GM18517 (cell line): ENCODE results near the gene DPH5.
"Not testable (repeated sequence)": the region's sequence is repeated elsewhere in the genome, so short reads cannot be mapped to it uniquely, and the experiment has no call there.

Experiments used
- ATAC-seq: cut with Tn5 transposase; IDR thresholded peaks from one replicate; pipeline ENCODE4 v1.9.1; 2021; ENCODE audit warnings: mild to moderate bottlenecking, moderate library complexity; ENCODE audit not compliant: unreplicated experiment

The DPH5 gene, protein sequence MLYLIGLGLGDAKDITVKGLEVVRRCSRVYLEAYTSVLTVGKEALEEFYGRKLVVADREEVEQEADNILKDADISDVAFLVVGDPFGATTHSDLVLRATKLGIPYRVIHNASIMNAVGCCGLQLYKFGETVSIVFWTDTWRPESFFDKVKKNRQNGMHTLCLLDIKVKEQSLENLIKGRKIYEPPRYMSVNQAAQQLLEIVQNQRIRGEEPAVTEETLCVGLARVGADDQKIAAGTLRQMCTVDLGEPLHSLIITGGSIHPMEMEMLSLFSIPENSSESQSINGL

DNA sequence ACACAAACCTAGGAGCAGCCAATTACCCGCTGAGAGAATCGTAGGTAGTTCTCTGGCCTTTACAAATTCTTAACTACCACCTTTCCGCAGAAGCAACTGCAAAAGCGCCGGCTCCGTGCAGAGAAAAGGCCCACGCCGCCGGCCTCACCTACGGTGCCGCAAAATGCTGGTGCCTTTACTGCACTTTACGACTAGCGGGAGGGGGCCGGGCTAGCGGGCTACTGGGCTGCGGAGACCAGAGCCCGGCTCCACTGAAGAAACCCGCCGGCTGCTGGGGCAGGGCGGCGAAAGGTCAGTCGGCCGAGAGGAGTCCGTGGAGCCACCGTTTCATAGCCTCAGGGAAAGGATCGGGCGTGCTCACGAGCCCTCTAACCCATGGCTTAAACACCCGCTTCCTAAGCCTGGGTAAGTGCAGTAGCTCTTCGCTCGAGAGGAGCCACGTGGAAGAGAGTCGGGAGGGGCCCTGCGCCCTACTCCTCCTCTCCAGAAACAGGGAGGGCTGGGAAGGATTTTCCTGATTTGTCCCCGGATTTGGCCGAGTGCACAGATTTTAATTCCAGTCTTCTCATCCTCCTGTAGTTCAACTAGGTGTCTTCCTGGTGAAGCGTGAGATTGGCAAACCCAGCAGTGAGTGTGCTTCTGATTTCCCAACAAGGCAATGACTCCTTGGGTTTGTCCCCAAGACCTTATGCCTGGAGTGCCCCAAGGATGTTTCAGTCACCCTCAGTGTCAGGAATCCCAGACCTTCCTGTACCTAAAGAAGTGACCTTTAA lies at the start of gene DPH5:
Gene DPH5, minus strand, starts transcription at position 128 of the 773 bp plus-strand sequence. CDS start 341 bp downstream, outside the sequence.
- ATAC-seq, result peak; percentile 79

DNA sequence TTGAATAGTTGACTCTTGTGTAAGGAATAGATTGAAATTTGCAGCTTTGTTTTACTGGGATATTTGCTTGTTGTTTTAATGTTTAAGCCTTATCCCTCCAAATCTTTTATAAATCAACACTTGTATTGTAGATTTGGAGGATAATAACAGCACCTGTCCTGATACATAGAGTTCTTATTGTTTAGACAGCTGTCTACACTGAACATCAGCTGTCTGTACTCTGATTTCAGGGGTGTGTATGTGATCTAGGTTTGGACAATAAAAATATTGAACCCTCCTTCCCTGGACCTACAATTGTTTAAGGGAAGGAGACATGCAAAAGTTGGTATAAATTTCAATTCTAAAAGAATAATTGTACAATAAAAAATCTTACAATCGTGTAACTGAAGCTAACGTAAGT lies 48.3 kb upstream of the DPH5 start:
- no peak for ATAC-seq

- no peak for ATAC-seq
These were observed 45.9 kb upstream of the DPH5 start for GRCh38 chr1:101071470-101071891.

GRCh38 chr1:101069158-101069557 lies 43.6 kb upstream of the DPH5 start:
- ATAC-seq, result no peak

- not testable (repeated sequence) for ATAC-seq
These were observed 41.4 kb upstream of the DPH5 start for GRCh38 chr1:101066937-101067335.

- no peak for ATAC-seq
These were observed 40.8 kb upstream of the DPH5 start for GRCh38 chr1:101066260-101066936.

DNA sequence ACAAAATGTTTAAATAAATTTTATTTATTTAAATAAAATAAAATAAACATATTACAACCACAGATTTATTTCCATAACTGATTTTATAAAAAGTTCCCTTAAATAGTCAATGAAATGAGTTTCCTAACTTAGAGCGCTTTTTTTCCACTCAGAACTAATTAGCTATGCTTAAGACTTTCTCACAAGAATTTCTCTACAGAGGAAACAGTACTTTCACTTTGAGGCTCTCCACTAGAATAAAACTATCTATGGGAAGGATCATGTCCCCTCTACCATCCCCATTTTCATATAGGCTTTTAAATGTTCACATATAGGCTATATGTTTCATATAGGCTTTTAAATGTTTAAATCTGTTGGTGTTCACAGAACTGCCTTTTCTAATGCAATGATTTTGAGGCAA lies 40.0 kb upstream of the DPH5 start:
- ATAC-seq, result no peak

DNA sequence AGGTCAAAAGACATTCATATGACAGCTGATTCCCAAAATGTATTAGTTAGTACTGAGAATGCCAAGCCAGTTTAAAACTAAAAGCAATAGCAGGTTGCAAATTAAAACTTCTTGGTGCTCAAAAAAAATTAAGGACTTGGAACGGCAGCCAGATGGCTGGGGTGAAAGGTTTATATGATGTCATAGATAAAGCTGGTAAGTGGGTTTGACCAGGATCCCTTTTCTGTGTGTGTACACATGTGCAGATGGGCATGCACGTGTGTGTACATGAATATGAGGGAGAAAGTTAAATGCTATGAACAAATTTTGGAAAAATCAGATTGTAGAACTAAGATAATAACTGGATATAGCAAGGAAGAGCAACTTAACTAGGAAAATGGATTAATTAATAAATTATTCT lies 39.1 kb upstream of the DPH5 start:
- no peak for ATAC-seq

DNA sequence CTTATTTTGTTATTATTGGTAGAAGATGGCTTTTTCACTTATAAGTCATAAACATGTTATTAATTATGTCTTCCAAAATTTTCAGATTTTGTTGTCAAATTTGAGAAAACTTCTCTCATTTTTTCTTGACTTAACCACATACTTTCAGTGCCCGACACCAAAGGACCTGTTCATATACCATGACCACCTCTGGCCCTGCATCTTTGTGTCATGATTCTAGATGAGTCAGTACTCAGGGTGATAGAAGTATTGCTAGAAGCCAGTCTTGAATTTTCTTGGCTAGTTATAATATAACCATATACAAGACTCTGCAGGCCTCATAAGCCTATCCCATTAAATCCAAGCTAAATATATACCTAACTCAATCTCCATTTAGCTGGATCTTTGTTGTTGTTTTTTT lies 35.4 kb upstream of the DPH5 start:
- ATAC-seq, result no peak

DNA sequence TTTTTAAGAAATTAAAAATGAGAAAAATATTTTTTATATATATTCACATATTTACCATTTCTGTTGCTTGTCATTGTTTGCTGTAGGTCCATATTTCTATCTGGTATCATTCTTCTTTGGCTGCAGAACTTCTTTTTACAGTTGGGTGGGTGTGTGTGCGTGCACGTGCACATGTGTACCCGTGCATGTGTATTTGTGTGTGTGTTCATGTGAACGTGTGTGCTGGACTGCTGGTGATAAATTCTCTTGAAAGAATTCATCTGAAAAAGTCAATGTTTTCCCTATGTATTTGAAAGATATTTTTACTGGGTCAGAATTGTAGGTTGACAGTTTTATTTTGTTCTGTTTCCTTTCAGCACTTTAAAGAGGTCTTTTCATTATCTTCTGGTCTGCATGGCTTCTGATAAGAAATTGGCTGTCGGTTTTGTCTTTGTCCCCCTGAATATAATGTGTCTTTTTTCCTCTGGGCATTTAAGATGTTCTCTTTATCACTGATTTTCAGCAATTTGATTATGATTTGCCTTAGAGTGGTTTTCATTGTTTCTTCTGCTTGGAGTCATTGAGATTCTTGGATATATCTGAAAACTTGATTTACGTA lies 34.5 kb upstream of the DPH5 start:
- no peak for ATAC-seq

GRCh38 chr1:101055623-101056022 lies 30.0 kb upstream of the DPH5 start:
- no peak for ATAC-seq

- ATAC-seq, result peak; percentile 91
These were observed 26.4 kb upstream of the DPH5 start for GRCh38 chr1:101051688-101052638.

GRCh38 chr1:101050869-101051268 lies 25.3 kb upstream of the DPH5 start:
- ATAC-seq, result no peak

- ATAC-seq, result no peak
These were observed 19.2 kb upstream of the DPH5 start for GRCh38 chr1:101044749-101045148.

DNA sequence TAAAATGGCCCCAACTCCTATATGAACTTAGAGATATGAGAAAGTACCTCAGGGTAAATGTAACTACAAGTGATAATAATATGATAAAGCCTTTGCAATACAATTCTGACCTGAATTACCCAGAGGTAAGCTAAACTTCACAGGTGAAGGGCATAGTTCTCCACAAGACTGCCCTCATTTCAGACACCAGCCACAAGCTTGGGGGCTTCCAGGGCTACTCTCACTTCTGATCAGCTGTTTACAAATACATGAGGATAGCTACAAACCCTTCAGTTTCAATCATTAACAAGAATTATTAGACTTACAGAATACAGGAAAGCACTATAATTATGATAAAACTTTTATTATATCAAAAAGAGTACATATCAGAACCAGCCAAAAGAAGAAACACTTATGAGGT lies 18.7 kb upstream of the DPH5 start:
- no peak for ATAC-seq

DNA sequence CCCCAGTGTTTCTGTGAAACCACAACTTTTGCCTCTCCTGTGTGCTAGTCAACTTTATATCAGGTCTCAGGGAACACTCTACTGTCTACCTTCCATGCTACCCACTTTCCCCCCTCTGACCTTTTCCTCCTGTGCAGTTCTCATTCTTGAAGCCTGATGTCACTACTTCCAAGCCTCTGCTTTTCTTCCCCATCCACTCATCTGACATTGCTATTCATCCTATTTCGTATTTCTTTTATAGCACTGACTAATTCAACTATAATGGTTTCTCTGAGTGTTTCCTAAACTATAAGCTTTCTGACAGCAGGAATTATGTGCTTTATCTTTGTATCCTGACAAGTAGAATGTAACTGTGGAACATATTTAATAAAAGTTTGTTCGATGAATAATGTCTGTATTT lies 18.2 kb upstream of the DPH5 start:
- ATAC-seq, result no peak

DNA sequence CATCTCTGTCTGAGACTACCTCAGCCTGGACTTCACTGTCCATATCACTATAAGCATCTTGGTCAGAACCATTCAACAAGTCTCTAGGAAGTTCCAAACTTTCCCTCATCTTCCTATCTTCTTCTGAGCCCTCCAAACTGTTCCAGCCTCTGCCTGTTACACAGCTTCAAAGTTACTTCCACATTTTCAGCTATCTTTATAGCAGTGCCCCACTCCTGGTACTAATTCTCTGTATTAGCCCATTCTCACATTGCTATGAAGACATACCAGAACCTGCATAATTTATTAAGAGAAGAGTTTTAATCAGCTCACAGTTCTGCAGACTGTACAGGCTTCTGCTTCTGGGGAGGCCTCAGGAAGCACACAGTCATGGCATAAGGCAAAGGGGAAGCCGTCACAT lies 15.7 kb upstream of the DPH5 start:
- ATAC-seq, result no peak

DNA sequence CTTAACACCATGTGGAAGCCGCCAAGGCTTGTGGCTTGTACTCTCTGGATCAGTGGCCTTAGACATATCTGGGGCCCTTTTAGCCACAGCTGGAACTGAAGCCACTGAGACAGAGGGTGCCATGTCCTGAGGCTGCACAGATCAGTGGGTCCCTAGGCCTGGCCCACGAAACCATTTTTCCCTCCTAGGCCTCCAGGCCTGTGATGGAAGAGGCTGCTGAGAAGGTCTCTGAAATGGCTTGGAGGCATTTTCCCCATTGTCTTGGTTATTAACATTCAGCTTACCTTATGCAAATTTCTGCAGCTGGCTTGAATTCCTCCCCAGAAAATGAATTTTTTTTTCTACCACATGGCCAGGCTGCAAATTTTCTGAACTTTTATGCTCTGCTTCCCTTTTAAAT lies 15.1 kb upstream of the DPH5 start:
- no peak for ATAC-seq

DNA sequence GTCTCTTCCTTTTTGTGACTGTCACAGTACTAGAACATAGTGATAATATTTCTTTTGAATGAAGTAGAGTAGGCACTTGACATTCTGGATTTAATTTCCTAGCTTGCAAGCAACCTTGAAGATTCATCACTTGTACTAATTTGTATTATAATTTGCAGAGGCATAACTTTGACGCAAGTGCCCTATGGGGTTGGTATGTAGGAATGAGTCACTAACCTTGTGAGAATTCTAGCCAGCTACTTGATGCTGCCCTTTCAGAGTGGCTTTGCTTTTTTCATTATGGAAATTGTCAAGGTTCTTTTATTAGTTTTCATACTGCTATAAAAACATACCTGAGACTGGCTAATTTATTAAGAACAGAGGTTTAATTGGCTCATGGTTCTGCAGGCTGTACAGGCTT lies 13.7 kb upstream of the DPH5 start:
- no peak for ATAC-seq

- no peak for ATAC-seq
These were observed 11.7 kb upstream of the DPH5 start for GRCh38 chr1:101037316-101037715.
